Right renal cortex interstitium (tissue), 3 donors: ENCODE data around the gene FARP2. TPM values are rescaled to one million over a fixed set of nuclear protein-coding genes. Genes with fewer than 3 reads are reported as not detected.

ENCODE experiments used
- DNase-seq, 3 donors: peaks; one replicate each; pipeline ENCODE4 v3.0.0-alpha.2; 2013; ENCODE audit warnings: low read depth in 3 of 3, low spot score in 2 of 3
- polyA plus RNA-seq, 3 donors: library from polyadenylated mRNA; unstranded; fragments of 120-200 nt; gene quantifications; one replicate each; pipeline ENCODE4 v1.2.1, GENCODE V29; 2013; ENCODE audit not compliant: insufficient read length in 3 of 3

The FARP2 gene
- polyA plus RNA-seq, 3 donors, result 47.9 to 63.7 (median 54.9) TPM

- DNase-seq, result no peak
Observed at GRCh38 chr2:241321886-241322285, 34.2 kb upstream of the FARP2 start.

DNA sequence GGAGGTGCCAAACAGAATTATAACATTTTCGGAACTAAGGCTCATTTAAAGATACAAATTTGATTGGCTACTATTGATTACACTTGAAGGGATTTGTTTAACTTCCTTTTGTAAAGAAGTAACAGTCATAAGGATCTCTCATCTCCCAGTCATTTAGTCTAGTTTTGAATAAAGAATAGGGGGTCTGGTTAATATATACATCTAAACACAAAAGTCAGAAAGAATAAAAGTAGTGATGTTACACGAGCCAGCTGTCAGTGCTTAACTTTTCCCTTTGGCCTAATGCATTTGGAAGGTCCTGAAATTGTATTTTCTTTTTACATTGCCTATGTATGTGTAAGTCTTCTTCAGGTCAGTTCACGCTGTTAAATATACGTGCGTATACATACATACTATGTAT is 32.3 kb upstream of the FARP2 start:
- no peak for DNase-seq

GRCh38 chr2:241324775-241325174 is 31.3 kb upstream of the FARP2 start:
- no peak for DNase-seq

GRCh38 chr2:241325257-241325656 is 30.8 kb upstream of the FARP2 start:
- DNase-seq, result no peak

DNA sequence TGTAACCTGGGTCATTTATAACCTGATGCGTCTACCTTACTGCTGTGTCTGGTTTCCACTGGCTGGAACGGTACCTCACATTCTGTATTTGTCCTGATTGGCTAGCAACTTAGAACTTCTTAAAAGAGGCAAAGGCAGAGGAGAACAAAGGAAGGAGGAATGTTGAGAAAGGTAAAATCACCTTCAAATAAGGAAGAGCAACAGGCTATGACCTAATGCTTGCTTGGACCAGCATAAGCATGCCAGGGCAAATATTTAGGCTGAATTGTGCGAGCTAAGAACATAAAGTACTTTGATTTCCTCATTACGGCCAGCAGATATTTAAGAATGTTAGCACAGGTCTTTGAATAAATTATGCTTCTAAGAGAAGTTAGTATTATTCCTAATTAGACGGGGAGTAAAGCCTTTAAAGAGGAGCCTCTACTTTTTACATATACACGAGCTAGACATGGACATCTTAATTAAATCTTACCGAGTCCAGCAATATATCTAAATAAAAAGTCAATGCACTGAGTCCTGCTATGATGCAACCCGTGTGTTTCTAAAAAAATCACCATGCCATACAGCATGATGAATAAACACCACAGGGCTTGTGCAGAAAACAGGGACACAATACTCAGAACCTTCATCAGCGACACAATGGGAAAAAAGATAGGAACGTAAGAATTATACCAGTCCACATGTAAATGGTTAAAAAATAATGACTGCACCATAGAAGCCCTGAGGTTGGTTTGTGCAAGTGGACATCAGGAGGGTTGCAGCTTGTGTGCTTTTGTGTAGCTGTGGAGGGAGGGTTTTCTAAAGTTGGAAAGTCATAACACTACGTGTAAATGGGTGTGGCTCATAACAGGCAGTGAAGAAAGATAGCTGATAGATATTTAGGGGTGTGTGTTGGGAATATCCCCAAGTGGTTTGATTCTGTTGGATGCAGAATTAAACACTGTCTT is 26.1 kb upstream of the FARP2 start:
- no peak for DNase-seq

DNA sequence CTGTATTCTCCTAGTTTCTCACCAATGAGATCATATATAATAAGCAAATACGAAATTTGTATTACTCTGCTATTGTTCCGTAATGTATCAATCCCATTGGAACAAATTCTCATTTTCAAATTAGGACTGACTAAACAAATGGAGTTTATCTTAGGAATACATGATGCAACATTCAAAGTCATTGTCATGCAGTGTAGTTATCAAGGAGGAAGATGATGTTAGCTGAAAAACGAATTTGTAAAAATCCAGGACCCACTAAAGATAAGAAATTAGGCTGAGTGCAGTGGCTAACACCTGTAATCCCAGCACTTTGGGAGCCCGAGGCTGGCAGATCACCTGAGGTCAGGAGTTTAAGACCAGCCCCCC is 25.5 kb upstream of the FARP2 start:
- DNase-seq, result no peak

- DNase-seq, result no peak
Observed at GRCh38 chr2:241334813-241335212, 21.3 kb upstream of the FARP2 start.

GRCh38 chr2:241339839-241340630 is 16.1 kb upstream of the FARP2 start:
- no peak for DNase-seq

GRCh38 chr2:241340631-241341163 is 15.4 kb upstream of the FARP2 start:
- DNase-seq, result no peak

- DNase-seq, result no peak
Observed at GRCh38 chr2:241344925-241345651, 11.0 kb upstream of the FARP2 start.

DNA sequence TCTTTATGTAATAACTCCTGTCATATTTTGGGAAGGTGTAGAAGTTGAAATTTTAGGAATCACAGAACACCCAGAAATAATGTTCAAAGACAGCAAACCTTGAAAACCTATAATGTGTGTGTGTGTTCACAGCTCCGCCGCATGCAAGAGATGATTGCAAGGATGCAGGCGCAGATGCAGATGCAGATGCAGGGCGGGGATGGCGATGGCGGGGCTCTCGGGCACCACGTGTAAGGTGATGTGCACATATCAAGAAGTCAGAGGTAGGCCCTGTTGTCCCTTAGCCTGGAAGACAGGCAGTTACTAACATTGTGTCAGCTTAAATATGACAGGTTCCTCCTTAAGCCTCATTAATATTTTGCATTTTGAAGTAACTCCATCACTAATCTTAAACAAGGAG is 6.1 kb upstream of the FARP2 start:
- no peak for DNase-seq

DNA sequence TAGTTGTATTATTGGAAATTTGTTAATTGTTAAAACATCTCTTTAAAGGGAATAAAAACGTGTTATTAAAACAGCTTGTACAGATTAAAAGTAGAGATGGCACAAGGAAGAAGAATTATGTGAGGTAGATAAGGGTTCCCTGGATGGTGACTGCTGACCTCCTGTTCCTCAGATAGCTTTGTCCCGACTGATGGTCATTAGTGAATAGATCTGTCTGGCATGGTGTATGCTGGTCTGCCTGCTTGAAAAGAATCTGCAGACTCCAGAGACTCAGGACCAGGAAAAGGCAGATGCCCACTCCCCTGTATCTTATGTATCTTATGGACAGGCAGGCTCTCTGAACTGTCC is 5.6 kb upstream of the FARP2 start:
- no peak for DNase-seq

DNA sequence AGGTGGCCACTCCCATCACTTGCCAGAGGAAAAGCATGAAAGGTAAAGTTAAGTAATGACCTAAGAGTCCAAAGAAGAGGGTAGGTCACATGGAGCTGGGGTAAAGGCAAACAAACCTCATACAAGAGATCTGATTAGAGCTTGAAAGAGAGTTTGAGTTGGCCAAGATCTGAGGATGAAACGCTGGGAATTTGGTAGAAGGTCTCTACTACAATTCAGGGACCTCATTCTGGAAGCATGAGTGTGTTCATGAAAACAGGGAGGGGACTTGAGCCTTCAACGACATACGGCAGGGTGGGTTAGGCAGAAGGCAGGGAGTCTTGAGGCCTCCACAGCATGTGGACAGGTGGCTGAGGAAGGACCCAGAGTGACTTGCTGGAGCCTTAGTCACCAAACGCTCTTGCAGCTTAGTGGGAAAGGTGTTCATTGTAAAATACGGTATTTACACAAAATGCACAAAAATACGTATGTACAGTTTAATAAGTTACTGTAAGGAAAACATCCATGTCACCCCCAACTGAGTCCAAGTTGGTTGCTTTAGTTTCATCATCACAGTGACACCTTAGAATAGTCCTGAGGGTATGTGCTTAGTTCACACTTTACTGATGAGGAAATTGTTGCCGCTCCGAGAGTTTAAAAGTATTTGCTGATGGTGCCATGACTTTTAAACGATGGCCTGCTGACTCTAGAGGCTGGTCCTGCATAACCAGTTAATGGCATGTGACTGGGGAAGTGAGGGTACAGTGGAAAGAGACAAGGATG is 5.0 kb upstream of the FARP2 start:
- no peak for DNase-seq

DNA sequence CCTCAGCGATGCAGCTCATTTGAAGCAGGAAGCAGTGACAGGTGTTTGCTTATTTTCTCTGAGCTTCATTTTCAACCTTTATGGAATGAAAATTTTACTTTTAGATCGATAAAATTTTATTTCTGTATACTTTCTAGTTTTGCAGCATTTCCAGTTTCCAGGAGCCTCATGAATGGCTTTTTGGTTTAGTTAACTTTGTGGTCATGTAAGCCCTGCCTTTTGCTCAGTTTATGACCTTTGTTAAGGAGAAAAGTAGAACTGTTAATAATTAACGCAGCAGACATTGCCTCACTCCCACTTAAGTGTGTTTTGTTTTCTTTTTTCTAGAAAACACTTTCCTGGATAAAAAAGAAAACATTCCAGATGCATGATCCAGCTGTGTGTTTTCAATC is 4.4 kb upstream of the FARP2 start:
- DNase-seq, result no peak

DNA sequence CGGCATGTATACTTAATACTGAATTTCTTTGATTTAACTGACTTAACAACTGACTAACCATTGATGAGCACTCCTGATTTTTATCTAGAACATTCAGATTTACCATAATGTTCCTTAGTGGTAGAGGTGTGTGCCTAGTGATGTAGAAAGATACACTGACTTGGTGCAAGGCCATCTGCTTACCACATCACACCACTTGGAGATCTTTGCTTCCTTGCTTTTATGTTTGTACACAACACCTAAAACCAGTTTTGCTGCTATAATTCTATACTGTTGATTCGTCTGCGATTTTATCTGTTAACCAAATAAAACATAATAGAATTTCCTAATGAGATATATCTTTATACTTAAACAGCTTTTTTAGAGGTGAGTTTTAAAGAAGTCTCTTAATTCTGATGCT is 3.9 kb upstream of the FARP2 start:
- no peak for DNase-seq

DNA sequence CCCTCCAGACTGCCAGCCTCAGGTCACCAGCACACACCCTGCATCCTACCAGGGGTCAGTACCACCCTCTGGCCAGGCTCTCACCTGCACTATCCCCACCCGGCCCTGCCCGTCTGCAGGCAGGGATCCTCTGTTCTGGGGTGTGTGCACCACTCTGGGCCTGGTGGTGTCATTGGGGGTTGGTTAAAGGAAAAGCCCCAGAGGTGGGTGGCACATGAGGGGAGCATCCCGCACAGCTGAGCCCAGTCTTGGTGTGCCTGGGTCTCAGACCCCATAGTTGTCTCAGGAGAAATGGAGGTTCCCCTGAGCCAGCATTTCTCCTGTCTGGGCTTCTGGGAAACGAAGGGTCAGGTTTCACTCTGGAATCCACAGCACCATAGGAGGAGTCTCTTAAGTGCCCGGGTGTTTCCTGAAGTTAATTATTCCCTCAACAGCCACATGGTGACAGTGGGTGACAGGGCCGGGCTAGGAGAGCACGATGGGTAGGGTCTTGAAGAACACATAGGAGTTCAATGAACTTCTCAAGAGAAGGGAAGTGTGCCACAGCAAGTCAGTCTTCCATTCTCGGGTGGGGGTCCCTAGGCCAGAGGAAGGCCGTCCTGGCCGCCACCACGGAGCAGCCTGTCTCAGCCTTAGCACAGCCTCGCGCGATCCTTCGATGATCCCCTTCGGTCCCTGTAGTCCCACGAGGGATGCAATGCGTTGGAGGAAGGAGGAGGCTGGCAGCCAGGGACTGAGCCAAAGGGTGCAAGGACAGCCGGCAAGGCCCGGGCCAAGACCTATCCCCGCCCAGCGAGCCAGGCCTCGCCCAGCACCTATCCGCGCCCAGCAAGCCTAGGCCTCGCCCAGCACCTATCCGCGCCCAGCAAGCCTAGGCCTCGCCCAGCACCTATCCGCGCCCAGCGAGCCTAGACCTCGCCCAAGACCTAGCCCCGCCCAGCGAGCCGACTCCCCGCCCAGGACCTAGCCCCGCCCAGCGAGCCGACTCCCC is 1.1 kb upstream of the FARP2 start:
- DNase-seq, result no peak

DNA sequence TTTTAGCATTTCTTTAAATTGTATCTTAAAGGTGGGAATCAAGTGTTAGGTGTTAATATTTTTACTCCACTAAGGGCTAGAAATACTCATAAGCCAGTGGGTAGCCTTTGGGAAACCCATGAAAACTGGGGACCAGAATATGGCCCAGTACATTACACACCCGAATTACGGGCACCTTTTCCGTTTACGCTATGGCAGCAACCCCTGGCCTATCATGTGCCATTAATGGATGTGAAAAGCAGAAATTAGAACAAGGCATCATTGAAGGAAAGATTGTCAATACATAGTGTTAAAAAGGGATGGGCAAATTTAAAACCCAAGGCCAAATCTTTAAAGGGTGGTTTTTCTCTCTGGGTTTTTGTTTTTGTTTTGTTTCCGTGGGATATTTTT is 781 bp downstream of the FARP2 start:
- DNase-seq, result no peak

DNA sequence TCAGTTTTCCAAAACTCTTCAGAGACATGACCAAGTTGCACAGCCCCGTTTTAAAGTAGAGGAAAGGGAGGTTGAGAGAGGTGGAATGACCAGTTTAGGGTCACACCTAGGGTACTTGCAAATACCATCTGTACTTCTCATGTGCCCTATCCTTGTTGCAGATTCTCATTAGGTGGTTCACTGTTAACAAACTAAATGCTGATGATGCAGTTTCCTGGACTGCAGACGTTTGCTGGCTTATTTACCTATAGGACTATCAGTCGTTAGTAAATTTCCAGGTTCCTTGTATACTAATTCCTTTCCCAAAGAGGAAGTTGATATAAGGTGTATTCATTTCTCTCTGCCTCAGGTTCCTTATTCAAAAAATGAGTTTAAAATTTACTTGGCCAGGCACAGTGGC is 1.4 kb downstream of the FARP2 start:
- DNase-seq, result no peak

DNA sequence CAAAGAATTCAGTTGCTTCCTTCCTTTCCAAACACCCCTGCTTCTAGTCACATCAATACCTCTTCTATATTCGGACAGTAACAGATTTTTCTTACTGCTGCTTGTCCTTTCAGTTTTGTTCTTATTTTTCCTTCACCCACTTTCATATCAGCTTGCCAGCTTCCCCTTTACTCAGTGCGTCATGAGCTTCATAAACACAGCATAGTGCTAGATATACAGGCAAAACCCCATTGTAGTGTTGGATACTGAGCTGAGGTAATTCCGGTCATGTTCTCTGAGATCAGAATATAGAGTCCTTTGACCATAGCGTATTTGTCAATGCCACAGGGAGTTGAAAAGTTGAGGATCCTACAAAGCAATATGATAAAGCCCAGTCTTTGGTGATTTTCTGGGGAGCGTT is 2.4 kb downstream of the FARP2 start:
- DNase-seq, result no peak
